Measurements from ENCODE around the gene EXOC4.

The EXOC4 gene

GRCh38 chr7:133746305-133746704 lies 493.4 kb downstream of the EXOC4 start:
- TF ChIP-seq, protein P1, sequence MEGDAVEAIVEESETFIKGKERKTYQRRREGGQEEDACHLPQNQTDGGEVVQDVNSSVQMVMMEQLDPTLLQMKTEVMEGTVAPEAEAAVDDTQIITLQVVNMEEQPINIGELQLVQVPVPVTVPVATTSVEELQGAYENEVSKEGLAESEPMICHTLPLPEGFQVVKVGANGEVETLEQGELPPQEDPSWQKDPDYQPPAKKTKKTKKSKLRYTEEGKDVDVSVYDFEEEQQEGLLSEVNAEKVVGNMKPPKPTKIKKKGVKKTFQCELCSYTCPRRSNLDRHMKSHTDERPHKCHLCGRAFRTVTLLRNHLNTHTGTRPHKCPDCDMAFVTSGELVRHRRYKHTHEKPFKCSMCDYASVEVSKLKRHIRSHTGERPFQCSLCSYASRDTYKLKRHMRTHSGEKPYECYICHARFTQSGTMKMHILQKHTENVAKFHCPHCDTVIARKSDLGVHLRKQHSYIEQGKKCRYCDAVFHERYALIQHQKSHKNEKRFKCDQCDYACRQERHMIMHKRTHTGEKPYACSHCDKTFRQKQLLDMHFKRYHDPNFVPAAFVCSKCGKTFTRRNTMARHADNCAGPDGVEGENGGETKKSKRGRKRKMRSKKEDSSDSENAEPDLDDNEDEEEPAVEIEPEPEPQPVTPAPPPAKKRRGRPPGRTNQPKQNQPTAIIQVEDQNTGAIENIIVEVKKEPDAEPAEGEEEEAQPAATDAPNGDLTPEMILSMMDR (IDR thresholded peaks at IDR 0.05) = no peak
- no peak overlapping the region for H3K4me3 ChIP-seq
- no peaks in the 10 kb centered on the region for H3K27me3 ChIP-seq
- no peaks in the 10 kb centered on the region for H3K36me3 ChIP-seq
- intact Hi-C loops (cut with DNase I; ENCODE audit: low total_unique reads) = no loop called here
- no peaks in the 10 kb centered on the region for H3K4me1 ChIP-seq
- no peak overlapping the region for H3K27ac ChIP-seq
- no peak for DNase-seq
- H3K9me3 ChIP-seq = no peaks in the 10 kb centered on the region

GRCh38 chr7:133746847-133747246 lies 494.0 kb downstream of the EXOC4 start:
- TF ChIP-seq, protein P1 (IDR thresholded peaks at IDR 0.05) = no peak
- intact Hi-C loops (cut with DNase I; ENCODE audit: low total_unique reads) = no loop called here
- H3K27me3 ChIP-seq = no peaks in the 10 kb centered on the region
- H3K4me3 ChIP-seq = no peak overlapping the region
- no peaks in the 10 kb centered on the region for H3K9me3 ChIP-seq
- no peaks in the 10 kb centered on the region for H3K36me3 ChIP-seq
- no peaks in the 10 kb centered on the region for H3K4me1 ChIP-seq
- DNase-seq = no peak
- H3K27ac ChIP-seq = no peak overlapping the region

DNA sequence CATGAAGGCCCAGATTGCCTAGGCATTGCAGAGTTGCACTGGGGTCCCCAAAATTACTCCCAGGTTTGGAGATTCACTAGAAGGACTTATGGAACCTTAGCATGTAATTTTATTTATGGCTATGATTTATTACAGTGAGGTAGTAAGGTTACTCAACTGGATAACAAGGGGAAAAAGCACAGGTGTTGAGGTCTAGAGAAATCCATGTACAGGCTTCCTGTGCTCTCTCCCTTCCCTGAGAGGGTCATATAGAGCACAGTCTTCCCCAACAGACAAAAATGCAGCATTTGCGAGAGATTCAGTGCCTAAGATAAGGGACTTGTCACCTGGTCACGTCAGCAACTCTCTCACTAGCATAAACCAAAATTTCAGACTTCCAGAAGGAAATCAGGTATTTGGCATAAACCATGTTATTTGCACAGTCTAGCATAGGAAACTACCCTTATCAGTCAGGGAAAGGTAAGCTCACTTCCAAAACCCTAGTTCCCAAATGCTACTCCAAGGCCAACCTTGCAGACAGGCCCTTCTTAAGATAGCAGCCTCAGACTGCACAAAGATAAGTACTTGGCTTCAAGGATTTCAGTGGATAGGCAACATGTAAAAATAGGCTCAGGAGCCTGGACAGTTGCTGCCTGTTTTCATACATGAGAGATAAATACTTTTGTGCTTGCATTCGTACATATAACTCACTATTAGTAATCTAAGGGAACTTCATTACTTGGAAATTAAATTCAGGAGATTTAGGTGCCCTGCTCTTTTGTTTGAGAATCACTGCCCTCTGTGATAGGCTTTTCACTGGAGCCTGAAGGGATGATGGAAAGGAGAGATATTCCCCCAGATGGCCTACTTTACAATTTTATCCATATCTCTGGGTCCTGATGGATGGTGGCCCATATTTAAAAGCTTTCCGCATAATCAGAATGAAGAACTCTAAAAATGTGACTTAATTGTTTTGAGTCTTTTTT lies 495.8 kb downstream of the EXOC4 start:
- H3K36me3 ChIP-seq = no peaks in the 10 kb centered on the region
- no peak for DNase-seq
- intact Hi-C loops (cut with DNase I; ENCODE audit: low total_unique reads) = no loop called here
- TF ChIP-seq, protein P1 (IDR thresholded peaks at IDR 0.05) = no peak
- H3K4me3 ChIP-seq = no peak overlapping the region
- H3K4me1 ChIP-seq = no peaks in the 10 kb centered on the region
- no peaks in the 10 kb centered on the region for H3K27me3 ChIP-seq
- no peaks in the 10 kb centered on the region for H3K9me3 ChIP-seq
- no peak overlapping the region for H3K27ac ChIP-seq

- DNase-seq = no peak
- TF ChIP-seq, protein P1 (IDR thresholded peaks at IDR 0.05) = no peak
- Histone ChIP-seq H3K9me3 (no peaks in the 10 kb centered on the region), H3K27me3 (no peaks in the 10 kb centered on the region), H3K4me3 (no peak overlapping the region), H3K36me3 (no peaks in the 10 kb centered on the region), H3K27ac (no peak overlapping the region), H3K4me1 (no peaks in the 10 kb centered on the region)
- intact Hi-C loops (cut with DNase I; ENCODE audit: low total_unique reads) = no loop called here
Measured at GRCh38 chr7:133750287-133750686, 497.4 kb downstream of the EXOC4 start.

- TF ChIP-seq, protein P1 (IDR thresholded peaks at IDR 0.05) = no peak
- Histone ChIP-seq H3K4me1 (no peaks in the 10 kb centered on the region), H3K27me3 (no peaks in the 10 kb centered on the region), H3K27ac (no peak overlapping the region), H3K4me3 (no peak overlapping the region), H3K36me3 (no peaks in the 10 kb centered on the region), H3K9me3 (no peaks in the 10 kb centered on the region)
- intact Hi-C loops (cut with DNase I; ENCODE audit: low total_unique reads) = no loop called here
- no peak for DNase-seq
Measured at GRCh38 chr7:133751079-133751478, 498.2 kb downstream of the EXOC4 start.
